WTC11 (cell line): Measurements from ENCODE around the gene PGPEP1.

Experiments used
- JUN ChIP-seq: sonication (generic); formaldehyde crosslinking; IDR thresholded peaks from 2 replicates; pipeline ENCODE4 v1.8.0; 2023; ENCODE audit warnings: mild to moderate bottlenecking, missing genetic modification reagents
- MXD4 ChIP-seq: fragments of 250-450 bp; sonication (Bioruptor Pico); IDR thresholded peaks from 2 replicates; pipeline ENCODE4 v1.8.0; 2021; ENCODE audit warnings: mild to moderate bottlenecking, moderate library complexity, borderline replicate concordance
- NR2C2 ChIP-seq: sonication (generic); formaldehyde crosslinking; IDR thresholded peaks from 2 replicates; pipeline ENCODE4 v1.8.0; 2022; ENCODE audit warnings: mild to moderate bottlenecking, missing genetic modification reagents
- SP1 ChIP-seq: sonication (generic); formaldehyde crosslinking; conservative IDR thresholded peaks from 2 replicates; pipeline ENCODE4 v1.8.1; 2022; ENCODE audit warnings: missing genetic modification reagents
- TCF7 ChIP-seq: sonication (generic); formaldehyde crosslinking; IDR thresholded peaks from 2 replicates; pipeline ENCODE4 v1.8.0; 2022; ENCODE audit warnings: mild to moderate bottlenecking, low read depth, missing genetic modification reagents, moderate library complexity
- ZNF219 ChIP-seq: sonication (generic); formaldehyde crosslinking; IDR thresholded peaks from 2 replicates; pipeline ENCODE4 v1.8.0; 2023; ENCODE audit warnings: missing genetic modification reagents, mild to moderate bottlenecking, borderline replicate concordance
- TF ChIP-seq, protein P1 (sequence below): fragments of 200-600 bp; IDR thresholded peaks from 2 replicates; pipeline ENCODE4 v1.8.0; 2022; ENCODE audit warnings: antibody characterized with exemption
- TF ChIP-seq, protein P2 (sequence below): sonication (generic); formaldehyde crosslinking; IDR thresholded peaks from 2 replicates; pipeline ENCODE4 v1.8.0; 2022; ENCODE audit warnings: missing genetic modification reagents
- TF ChIP-seq, protein P3 (sequence below): sonication (generic); formaldehyde crosslinking; conservative IDR thresholded peaks from 2 replicates; pipeline ENCODE4 v1.8.1; 2022; ENCODE audit warnings: mild to moderate bottlenecking, missing genetic modification reagents
- TF ChIP-seq, protein P4 (sequence below): sonication (generic); formaldehyde crosslinking; IDR thresholded peaks from 2 replicates; pipeline ENCODE4 v1.8.0; 2022; ENCODE audit warnings: mild to moderate bottlenecking, missing genetic modification reagents

DNA sequence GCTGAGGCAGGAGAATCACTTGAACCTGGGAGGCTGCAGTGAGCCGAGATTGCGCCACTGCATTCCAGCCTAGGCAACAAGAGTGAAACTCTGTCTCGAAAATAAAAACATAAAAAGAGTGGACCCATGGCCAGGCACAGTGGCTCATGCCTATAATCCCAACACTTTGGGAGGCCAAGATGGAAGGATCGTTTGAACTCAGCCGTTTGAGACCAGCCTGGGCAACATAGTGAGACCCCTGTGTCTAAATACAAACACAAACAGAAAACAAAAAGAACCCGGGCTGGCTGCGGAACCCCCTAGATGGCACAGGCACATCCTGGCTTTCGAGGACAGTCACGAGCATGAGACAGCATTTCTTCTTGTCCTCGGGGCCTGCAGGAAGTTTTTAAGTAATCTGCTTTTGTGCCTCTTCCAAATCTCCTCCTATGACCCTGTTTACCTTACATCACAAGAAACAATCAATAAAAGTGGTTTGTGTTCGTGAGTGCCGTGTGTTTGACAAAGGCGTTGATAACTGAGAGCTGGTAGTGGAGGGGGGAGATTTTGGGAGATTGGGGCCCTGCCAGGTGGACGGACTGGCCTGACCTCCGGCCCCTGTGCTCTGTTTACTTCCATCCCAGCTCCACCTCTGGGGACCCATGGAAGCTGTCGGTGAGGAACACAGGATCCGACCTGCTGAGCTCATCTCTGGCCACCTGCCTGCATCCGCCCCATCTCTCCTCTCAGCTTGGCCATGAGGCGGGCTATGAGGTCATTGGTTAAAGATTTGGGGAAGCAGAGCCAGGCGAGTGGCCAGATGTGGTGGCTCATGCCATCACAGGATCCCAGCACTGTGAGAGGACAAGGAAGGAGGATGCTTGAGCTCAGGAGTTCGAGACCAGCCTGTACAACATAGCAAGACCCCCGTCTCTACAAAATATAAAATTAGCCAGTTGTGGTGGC is 39.7 kb downstream of the PGPEP1 start:
- TF ChIP-seq SP1 (CRISPR knock-in tag) (no peak), TCF7 (CRISPR knock-in tag) (no peak), MXD4 (no peak), JUN (CRISPR knock-in tag) (no peak), ZNF219 (CRISPR knock-in tag) (no peak), NR2C2 (CRISPR knock-in tag) (no peak)
- TF ChIP-seq, protein P1, sequence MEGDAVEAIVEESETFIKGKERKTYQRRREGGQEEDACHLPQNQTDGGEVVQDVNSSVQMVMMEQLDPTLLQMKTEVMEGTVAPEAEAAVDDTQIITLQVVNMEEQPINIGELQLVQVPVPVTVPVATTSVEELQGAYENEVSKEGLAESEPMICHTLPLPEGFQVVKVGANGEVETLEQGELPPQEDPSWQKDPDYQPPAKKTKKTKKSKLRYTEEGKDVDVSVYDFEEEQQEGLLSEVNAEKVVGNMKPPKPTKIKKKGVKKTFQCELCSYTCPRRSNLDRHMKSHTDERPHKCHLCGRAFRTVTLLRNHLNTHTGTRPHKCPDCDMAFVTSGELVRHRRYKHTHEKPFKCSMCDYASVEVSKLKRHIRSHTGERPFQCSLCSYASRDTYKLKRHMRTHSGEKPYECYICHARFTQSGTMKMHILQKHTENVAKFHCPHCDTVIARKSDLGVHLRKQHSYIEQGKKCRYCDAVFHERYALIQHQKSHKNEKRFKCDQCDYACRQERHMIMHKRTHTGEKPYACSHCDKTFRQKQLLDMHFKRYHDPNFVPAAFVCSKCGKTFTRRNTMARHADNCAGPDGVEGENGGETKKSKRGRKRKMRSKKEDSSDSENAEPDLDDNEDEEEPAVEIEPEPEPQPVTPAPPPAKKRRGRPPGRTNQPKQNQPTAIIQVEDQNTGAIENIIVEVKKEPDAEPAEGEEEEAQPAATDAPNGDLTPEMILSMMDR, result no peak
- TF ChIP-seq, protein P2, sequence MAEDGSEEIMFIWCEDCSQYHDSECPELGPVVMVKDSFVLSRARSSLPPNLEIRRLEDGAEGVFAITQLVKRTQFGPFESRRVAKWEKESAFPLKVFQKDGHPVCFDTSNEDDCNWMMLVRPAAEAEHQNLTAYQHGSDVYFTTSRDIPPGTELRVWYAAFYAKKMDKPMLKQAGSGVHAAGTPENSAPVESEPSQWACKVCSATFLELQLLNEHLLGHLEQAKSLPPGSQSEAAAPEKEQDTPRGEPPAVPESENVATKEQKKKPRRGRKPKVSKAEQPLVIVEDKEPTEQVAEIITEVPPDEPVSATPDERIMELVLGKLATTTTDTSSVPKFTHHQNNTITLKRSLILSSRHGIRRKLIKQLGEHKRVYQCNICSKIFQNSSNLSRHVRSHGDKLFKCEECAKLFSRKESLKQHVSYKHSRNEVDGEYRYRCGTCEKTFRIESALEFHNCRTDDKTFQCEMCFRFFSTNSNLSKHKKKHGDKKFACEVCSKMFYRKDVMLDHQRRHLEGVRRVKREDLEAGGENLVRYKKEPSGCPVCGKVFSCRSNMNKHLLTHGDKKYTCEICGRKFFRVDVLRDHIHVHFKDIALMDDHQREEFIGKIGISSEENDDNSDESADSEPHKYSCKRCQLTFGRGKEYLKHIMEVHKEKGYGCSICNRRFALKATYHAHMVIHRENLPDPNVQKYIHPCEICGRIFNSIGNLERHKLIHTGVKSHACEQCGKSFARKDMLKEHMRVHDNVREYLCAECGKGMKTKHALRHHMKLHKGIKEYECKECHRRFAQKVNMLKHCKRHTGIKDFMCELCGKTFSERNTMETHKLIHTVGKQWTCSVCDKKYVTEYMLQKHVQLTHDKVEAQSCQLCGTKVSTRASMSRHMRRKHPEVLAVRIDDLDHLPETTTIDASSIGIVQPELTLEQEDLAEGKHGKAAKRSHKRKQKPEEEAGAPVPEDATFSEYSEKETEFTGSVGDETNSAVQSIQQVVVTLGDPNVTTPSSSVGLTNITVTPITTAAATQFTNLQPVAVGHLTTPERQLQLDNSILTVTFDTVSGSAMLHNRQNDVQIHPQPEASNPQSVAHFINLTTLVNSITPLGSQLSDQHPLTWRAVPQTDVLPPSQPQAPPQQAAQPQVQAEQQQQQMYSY (CRISPR knock-in tag), result no peak
- TF ChIP-seq, protein P3, sequence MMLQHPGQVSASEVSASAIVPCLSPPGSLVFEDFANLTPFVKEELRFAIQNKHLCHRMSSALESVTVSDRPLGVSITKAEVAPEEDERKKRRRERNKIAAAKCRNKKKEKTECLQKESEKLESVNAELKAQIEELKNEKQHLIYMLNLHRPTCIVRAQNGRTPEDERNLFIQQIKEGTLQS (CRISPR knock-in tag), result no peak
- TF ChIP-seq, protein P4, sequence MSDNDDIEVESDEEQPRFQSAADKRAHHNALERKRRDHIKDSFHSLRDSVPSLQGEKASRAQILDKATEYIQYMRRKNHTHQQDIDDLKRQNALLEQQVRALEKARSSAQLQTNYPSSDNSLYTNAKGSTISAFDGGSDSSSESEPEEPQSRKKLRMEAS, result peak; percentile 46; the same call in 1 of the 2 replicates
